H1 (cell line): ENCODE results near the gene SLC6A6. TPM values are rescaled to one million over a fixed set of nuclear protein-coding genes. Genes with fewer than 3 reads are reported as not detected.

Source experiments
- BCL11A ChIP-seq, 2 experiments: IDR thresholded peaks; one replicate each; pipeline ENCODE4 v1.6.1; 2011; ENCODE audit warnings: low read depth in 2 of 2, low read length in 2 of 2, mild to moderate bottlenecking in 2 of 2
- CHD2 ChIP-seq: IDR thresholded peaks from 2 replicates; pipeline ENCODE4 v1.6.1; 2012; ENCODE audit warnings: low read length, improper control_type of control experiment
- GTF2F1 ChIP-seq: IDR thresholded peaks from 2 replicates; pipeline ENCODE4 v1.6.1; 2012; ENCODE audit warnings: low read depth, low read length, improper control_type of control experiment, borderline replicate concordance
- KDM1A ChIP-seq: fragments of 200-600, 300-600 bp; sonication (generic); IDR thresholded peaks from 2 replicates; pipeline ENCODE4 v1.7.1; 2016; ENCODE audit warnings: mild to moderate bottlenecking, low read length, borderline replicate concordance
- SAP30 ChIP-seq: fragments of 300-600 bp; sonication (generic); IDR thresholded peaks from 2 replicates; pipeline ENCODE4 v1.7.1; 2012; ENCODE audit warnings: low read length, moderate library complexity, mild to moderate bottlenecking, inconsistent platforms; ENCODE audit not compliant: insufficient read depth, insufficient replicate concordance
- TEAD4 ChIP-seq: IDR thresholded peaks from 2 replicates; pipeline ENCODE4 v1.6.1; 2012; ENCODE audit warnings: low read depth, low read length, inconsistent platforms, mixed read lengths
- ZNF274 ChIP-seq: IDR thresholded peaks from 2 replicates; pipeline ENCODE4 v1.7.0; 2012; ENCODE audit warnings: low read length, borderline replicate concordance; ENCODE audit errors: extremely low read depth
- polyA plus RNA-seq, 7 experiments: library from polyadenylated mRNA; depleted of rRNA in 3 of 7; stranded (reverse) in 5 of 7; unstranded in 2 of 7; fragments of >200 nt in 5 of 7; fragments of 200-250 nt in 2 of 7; gene quantifications; 1 replicate in 5 of 7; 2 replicates in 1 of 7; 4 replicates in 1 of 7; pipeline versions ENCODE4 v1.2.1 to v1.2.3, GENCODE V29; 2011 to 2013; ENCODE audit warnings: missing spikeins in 2 of 7, mixed read lengths in 2 of 7
- total RNA-seq: library from RNA; stranded (reverse); fragmentation: NEBNext Ultra II Directional; extraction: Animal tissue kit (Norgen Biotek cat#: 25700); gene quantifications from 2 replicates; pipeline ENCODE4 v1.2.1, GENCODE V29; 2021
- TF ChIP-seq, protein P1 (sequence below): fragments of 300-600 bp; sonication (generic); IDR thresholded peaks from 2 replicates; pipeline ENCODE4 v1.7.1; 2012; ENCODE audit warnings: low read length, moderate library complexity, mild to moderate bottlenecking, inconsistent platforms; ENCODE audit not compliant: insufficient replicate concordance
- TF ChIP-seq, protein P2 (sequence below): IDR thresholded peaks from 2 replicates; pipeline ENCODE4 v1.6.1; 2011; ENCODE audit warnings: low read length, improper control_type of control experiment
- TF ChIP-seq, protein P3 (sequence below): IDR thresholded peaks from 2 replicates; pipeline ENCODE4 v1.6.1; 2011; ENCODE audit warnings: low read depth, mild to moderate bottlenecking, low read length; ENCODE audit not compliant: insufficient read depth

Gene SLC6A6
- total and polyA plus RNA-seq, 2 of the 8 experiments (the other 6 are each of a cell fraction or from before 2014, with no cell fraction given), result 66.2 to 144 TPM

DNA sequence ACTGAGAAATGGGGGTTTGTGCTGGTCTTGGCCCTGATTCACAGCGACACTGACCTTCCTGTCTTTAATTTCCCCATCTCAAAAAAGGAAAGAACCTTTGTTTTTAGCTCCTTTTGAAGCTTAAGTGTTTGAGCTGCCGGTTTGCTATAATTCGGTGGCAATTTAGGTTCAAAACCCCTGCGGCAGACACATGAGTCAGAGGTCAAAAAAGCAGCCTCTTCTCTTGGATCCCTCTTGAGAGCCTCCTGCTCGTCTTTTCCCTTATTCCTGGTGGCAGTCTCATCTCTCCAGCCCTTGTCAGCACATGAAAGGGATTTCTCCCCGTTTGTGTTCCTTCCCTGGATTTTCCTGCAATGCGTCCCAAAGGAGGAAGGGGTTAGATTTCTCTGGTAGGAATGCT lies 73.2 kb downstream of the SLC6A6 start (continued):
- TF ChIP-seq, protein P1, sequence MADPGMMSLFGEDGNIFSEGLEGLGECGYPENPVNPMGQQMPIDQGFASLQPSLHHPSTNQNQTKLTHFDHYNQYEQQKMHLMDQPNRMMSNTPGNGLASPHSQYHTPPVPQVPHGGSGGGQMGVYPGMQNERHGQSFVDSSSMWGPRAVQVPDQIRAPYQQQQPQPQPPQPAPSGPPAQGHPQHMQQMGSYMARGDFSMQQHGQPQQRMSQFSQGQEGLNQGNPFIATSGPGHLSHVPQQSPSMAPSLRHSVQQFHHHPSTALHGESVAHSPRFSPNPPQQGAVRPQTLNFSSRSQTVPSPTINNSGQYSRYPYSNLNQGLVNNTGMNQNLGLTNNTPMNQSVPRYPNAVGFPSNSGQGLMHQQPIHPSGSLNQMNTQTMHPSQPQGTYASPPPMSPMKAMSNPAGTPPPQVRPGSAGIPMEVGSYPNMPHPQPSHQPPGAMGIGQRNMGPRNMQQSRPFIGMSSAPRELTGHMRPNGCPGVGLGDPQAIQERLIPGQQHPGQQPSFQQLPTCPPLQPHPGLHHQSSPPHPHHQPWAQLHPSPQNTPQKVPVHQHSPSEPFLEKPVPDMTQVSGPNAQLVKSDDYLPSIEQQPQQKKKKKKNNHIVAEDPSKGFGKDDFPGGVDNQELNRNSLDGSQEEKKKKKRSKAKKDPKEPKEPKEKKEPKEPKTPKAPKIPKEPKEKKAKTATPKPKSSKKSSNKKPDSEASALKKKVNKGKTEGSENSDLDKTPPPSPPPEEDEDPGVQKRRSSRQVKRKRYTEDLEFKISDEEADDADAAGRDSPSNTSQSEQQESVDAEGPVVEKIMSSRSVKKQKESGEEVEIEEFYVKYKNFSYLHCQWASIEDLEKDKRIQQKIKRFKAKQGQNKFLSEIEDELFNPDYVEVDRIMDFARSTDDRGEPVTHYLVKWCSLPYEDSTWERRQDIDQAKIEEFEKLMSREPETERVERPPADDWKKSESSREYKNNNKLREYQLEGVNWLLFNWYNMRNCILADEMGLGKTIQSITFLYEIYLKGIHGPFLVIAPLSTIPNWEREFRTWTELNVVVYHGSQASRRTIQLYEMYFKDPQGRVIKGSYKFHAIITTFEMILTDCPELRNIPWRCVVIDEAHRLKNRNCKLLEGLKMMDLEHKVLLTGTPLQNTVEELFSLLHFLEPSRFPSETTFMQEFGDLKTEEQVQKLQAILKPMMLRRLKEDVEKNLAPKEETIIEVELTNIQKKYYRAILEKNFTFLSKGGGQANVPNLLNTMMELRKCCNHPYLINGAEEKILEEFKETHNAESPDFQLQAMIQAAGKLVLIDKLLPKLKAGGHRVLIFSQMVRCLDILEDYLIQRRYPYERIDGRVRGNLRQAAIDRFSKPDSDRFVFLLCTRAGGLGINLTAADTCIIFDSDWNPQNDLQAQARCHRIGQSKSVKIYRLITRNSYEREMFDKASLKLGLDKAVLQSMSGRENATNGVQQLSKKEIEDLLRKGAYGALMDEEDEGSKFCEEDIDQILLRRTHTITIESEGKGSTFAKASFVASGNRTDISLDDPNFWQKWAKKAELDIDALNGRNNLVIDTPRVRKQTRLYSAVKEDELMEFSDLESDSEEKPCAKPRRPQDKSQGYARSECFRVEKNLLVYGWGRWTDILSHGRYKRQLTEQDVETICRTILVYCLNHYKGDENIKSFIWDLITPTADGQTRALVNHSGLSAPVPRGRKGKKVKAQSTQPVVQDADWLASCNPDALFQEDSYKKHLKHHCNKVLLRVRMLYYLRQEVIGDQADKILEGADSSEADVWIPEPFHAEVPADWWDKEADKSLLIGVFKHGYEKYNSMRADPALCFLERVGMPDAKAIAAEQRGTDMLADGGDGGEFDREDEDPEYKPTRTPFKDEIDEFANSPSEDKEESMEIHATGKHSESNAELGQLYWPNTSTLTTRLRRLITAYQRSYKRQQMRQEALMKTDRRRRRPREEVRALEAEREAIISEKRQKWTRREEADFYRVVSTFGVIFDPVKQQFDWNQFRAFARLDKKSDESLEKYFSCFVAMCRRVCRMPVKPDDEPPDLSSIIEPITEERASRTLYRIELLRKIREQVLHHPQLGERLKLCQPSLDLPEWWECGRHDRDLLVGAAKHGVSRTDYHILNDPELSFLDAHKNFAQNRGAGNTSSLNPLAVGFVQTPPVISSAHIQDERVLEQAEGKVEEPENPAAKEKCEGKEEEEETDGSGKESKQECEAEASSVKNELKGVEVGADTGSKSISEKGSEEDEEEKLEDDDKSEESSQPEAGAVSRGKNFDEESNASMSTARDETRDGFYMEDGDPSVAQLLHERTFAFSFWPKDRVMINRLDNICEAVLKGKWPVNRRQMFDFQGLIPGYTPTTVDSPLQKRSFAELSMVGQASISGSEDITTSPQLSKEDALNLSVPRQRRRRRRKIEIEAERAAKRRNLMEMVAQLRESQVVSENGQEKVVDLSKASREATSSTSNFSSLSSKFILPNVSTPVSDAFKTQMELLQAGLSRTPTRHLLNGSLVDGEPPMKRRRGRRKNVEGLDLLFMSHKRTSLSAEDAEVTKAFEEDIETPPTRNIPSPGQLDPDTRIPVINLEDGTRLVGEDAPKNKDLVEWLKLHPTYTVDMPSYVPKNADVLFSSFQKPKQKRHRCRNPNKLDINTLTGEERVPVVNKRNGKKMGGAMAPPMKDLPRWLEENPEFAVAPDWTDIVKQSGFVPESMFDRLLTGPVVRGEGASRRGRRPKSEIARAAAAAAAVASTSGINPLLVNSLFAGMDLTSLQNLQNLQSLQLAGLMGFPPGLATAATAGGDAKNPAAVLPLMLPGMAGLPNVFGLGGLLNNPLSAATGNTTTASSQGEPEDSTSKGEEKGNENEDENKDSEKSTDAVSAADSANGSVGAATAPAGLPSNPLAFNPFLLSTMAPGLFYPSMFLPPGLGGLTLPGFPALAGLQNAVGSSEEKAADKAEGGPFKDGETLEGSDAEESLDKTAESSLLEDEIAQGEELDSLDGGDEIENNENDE, result no peak
- TF ChIP-seq ZNF274 (no peak), GTF2F1 (no peak), TEAD4 (no peak), SAP30 (no peak), BCL11A (IDR thresholded peaks at IDR 0.05; ENCODE audit: low read depth in 2 of 2, low read length in 2 of 2) (no peak), CHD2 (no peak), KDM1A (no peak)
- TF ChIP-seq, protein P2, sequence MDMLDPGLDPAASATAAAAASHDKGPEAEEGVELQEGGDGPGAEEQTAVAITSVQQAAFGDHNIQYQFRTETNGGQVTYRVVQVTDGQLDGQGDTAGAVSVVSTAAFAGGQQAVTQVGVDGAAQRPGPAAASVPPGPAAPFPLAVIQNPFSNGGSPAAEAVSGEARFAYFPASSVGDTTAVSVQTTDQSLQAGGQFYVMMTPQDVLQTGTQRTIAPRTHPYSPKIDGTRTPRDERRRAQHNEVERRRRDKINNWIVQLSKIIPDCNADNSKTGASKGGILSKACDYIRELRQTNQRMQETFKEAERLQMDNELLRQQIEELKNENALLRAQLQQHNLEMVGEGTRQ, result no peak
- TF ChIP-seq, protein P3, sequence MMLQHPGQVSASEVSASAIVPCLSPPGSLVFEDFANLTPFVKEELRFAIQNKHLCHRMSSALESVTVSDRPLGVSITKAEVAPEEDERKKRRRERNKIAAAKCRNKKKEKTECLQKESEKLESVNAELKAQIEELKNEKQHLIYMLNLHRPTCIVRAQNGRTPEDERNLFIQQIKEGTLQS, result no peak
